ENCODE measurements around the gene B4GALT2. TPM values are rescaled to one million over a fixed set of nuclear protein-coding genes. Genes with fewer than 3 reads are reported as not detected.

B4GALT2 gene
- total RNA-seq, 1 experiment from 2014 or later, result 76.8 TPM

- ChIA-PET CTCF (no interaction called here), POLR2A (no interaction called here)
Measured at GRCh38 chr1:43984855-43985254, 5.8 kb downstream of the B4GALT2 start.

GRCh38 chr1:43985984-43986595 is 7.1 kb downstream of the B4GALT2 start:
- peaks cover 5 to 9% of the 10 kb centered on the region in 2 experiments for H3K4me1 ChIP-seq (ENCODE audit: control insufficient read depth in 1 of 2, insufficient read depth in 2 of 2, low read length in 2 of 2)
- no peak for ATAC-seq

More at GRCh38 chr1:43984855-43985254, 5.8 kb downstream of the B4GALT2 start:
- Histone ChIP-seq H3K9me3 (ENCODE audit: control insufficient read depth in 1 of 2, insufficient read depth in 1 of 2, low read depth in 1 of 2, low read length in 2 of 2) (no peaks in the 10 kb centered on the region), H3K4me3 (replicated peaks in 1 of 2; ENCODE audit: low read depth in 1 of 2, low read length in 2 of 2) (no peak overlapping the region), H3K4me2 (ENCODE audit: low read length) (no peak overlapping the region), H3K79me2 (ENCODE audit: insufficient read depth, low read length) (peaks cover 35% of the 10 kb centered on the region), H3K27me3 (ENCODE audit: insufficient read depth, low read length) (no peaks in the 10 kb centered on the region), H2AFZ (ENCODE audit: low read depth, low read length, poor library complexity, severe bottlenecking) (no peak overlapping the region), H3K9ac (ENCODE audit: low read length) (no peak overlapping the region), H3K36me3 (ENCODE audit: control insufficient read depth in 1 of 2, insufficient read depth in 2 of 2, low read length in 2 of 2) (peaks cover 6 to 49% of the 10 kb centered on the region in 2 experiments; a peak in 2 of 4 replicates), H3K4me1 (ENCODE audit: control insufficient read depth in 1 of 2, insufficient read depth in 2 of 2, low read length in 2 of 2) (peaks cover 2 to 11% of the 10 kb centered on the region in 2 experiments; a peak in 3 of 4 replicates), H3K27ac (ENCODE audit: low read depth, low read length) (no peak overlapping the region), H3K9me2 (ENCODE audit: insufficient read depth) (no peaks in the 10 kb centered on the region), H4K20me1 (ENCODE audit: insufficient read depth) (no peaks in the 10 kb centered on the region)
- no peak for ATAC-seq
- DNase-seq (ENCODE audit: low read depth, low spot score), result no peak
- intact Hi-C loops (cut with micrococcal nuclease), result no loop called here
- BruUV-seq (replicated peaks), result no TSS peak
- RAD21 ChIA-PET (ENCODE audit: low non-redundant PET in 1 of 2, low total read pairs in 2 of 2, uncharacterized antibody in 2 of 2, unreplicated experiment in 2 of 2), result no interaction called here
- TF ChIP-seq SP1 (IDR thresholded peaks at IDR 0.05; ENCODE audit: low read depth) (no peak), EGR1 (IDR thresholded peaks at IDR 0.05; ENCODE audit: low read depth) (no peak)
- TF ChIP-seq, protein P1, sequence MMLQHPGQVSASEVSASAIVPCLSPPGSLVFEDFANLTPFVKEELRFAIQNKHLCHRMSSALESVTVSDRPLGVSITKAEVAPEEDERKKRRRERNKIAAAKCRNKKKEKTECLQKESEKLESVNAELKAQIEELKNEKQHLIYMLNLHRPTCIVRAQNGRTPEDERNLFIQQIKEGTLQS (IDR thresholded peaks at IDR 0.05), result no peak

More at GRCh38 chr1:43985984-43986595, 7.1 kb downstream of the B4GALT2 start:
- DNase-seq (ENCODE audit: low read depth, low spot score), result no peak
- Histone ChIP-seq H3K9me2 (ENCODE audit: insufficient read depth) (no peaks in the 10 kb centered on the region), H3K9ac (ENCODE audit: low read length) (no peak overlapping the region), H4K20me1 (ENCODE audit: insufficient read depth) (no peaks in the 10 kb centered on the region), H3K4me2 (ENCODE audit: low read length) (no peak overlapping the region), H3K27me3 (ENCODE audit: insufficient read depth, low read length) (no peaks in the 10 kb centered on the region), H3K79me2 (ENCODE audit: insufficient read depth, low read length) (peaks cover 23% of the 10 kb centered on the region), H3K36me3 (ENCODE audit: control insufficient read depth in 1 of 2, insufficient read depth in 2 of 2, low read length in 2 of 2) (peaks cover 6 to 47% of the 10 kb centered on the region in 2 experiments; a peak in 2 of 4 replicates), H2AFZ (ENCODE audit: low read depth, low read length, poor library complexity, severe bottlenecking) (no peak overlapping the region), H3K27ac (ENCODE audit: low read depth, low read length) (no peak overlapping the region), H3K4me3 (replicated peaks in 1 of 2; ENCODE audit: low read depth in 1 of 2, low read length in 2 of 2) (no peak overlapping the region), H3K9me3 (ENCODE audit: control insufficient read depth in 1 of 2, insufficient read depth in 1 of 2, low read depth in 1 of 2, low read length in 2 of 2) (no peaks in the 10 kb centered on the region)
- ChIA-PET CTCF (no interaction called here), RAD21 (ENCODE audit: low non-redundant PET in 1 of 2, low total read pairs in 2 of 2, uncharacterized antibody in 2 of 2, unreplicated experiment in 2 of 2) (no interaction called here), POLR2A (no interaction called here)
- no TSS peak for BruUV-seq (replicated peaks)
- intact Hi-C loops (cut with micrococcal nuclease), result no loop called here
- TF ChIP-seq, protein P2, sequence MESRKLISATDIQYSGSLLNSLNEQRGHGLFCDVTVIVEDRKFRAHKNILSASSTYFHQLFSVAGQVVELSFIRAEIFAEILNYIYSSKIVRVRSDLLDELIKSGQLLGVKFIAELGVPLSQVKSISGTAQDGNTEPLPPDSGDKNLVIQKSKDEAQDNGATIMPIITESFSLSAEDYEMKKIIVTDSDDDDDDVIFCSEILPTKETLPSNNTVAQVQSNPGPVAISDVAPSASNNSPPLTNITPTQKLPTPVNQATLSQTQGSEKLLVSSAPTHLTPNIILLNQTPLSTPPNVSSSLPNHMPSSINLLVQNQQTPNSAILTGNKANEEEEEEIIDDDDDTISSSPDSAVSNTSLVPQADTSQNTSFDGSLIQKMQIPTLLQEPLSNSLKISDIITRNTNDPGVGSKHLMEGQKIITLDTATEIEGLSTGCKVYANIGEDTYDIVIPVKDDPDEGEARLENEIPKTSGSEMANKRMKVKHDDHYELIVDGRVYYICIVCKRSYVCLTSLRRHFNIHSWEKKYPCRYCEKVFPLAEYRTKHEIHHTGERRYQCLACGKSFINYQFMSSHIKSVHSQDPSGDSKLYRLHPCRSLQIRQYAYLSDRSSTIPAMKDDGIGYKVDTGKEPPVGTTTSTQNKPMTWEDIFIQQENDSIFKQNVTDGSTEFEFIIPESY (IDR thresholded peaks at IDR 0.05; ENCODE audit: extremely low read depth, insufficient replicate concordance, low read length), result no peak
- no peak for TF ChIP-seq EZH2 (IDR thresholded peaks at IDR 0.05)
- TF ChIP-seq CTCF (IDR thresholded peaks at IDR 0.05 in 2 of 3, conservative IDR thresholded peaks at IDR 0.05 in 1 of 3; ENCODE audit: borderline replicate concordance in 1 of 3, insufficient read depth in 1 of 3, low read depth in 2 of 3, low read length in 2 of 3), result no peak
- TF ChIP-seq ZNF274 (IDR thresholded peaks at IDR 0.05; ENCODE audit: low read depth, low read length), result no peak

All from HCT116 (cell line).